Vagina (tissue), 2 donors: ENCODE measurements around the gene BRCA1.

Source experiments
- POLR2A ChIP-seq, 2 donors: fragments of 450-650 bp; IDR thresholded peaks; one replicate each; pipeline ENCODE4 v1.6.1; 2017; ENCODE audit warnings: antibody characterized with exemption in 2 of 2, mild to moderate bottlenecking in 2 of 2, moderate library complexity in 2 of 2
- POLR2AphosphoS5 ChIP-seq, 2 donors: sonication (generic); formaldehyde crosslinking; IDR thresholded peaks; one replicate each; pipeline ENCODE4 v1.9.0; 2017; ENCODE audit warnings: antibody characterized with exemption in 2 of 2, mild to moderate bottlenecking in 2 of 2, low read depth in 1 of 2; ENCODE audit not compliant: insufficient read depth in 1 of 2
- TF ChIP-seq, protein P1 (sequence below), 3 experiments: fragments of 450-650 bp in 2 of 3; fragments of 200-600 bp in 1 of 3; sonication (generic) in 1 of 3; IDR thresholded peaks; one replicate each; pipeline ENCODE4 v1.5.1; 2017 to 2019; ENCODE audit warnings: antibody characterized with exemption in 3 of 3, mild to moderate bottlenecking in 2 of 3, moderate library complexity in 2 of 3

GRCh38 chr17:43051969-43052368 lies 73.2 kb downstream of the BRCA1 start:
- TF ChIP-seq, protein P1, sequence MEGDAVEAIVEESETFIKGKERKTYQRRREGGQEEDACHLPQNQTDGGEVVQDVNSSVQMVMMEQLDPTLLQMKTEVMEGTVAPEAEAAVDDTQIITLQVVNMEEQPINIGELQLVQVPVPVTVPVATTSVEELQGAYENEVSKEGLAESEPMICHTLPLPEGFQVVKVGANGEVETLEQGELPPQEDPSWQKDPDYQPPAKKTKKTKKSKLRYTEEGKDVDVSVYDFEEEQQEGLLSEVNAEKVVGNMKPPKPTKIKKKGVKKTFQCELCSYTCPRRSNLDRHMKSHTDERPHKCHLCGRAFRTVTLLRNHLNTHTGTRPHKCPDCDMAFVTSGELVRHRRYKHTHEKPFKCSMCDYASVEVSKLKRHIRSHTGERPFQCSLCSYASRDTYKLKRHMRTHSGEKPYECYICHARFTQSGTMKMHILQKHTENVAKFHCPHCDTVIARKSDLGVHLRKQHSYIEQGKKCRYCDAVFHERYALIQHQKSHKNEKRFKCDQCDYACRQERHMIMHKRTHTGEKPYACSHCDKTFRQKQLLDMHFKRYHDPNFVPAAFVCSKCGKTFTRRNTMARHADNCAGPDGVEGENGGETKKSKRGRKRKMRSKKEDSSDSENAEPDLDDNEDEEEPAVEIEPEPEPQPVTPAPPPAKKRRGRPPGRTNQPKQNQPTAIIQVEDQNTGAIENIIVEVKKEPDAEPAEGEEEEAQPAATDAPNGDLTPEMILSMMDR (IDR thresholded peaks at IDR 0.05) = no peak
- TF ChIP-seq POLR2AphosphoS5 (IDR thresholded peaks at IDR 0.05; ENCODE audit: insufficient read depth in 1 of 2, low read depth in 1 of 2) (no peak), POLR2A (IDR thresholded peaks at IDR 0.05) (no peak)
